Smooth muscle cell (in vitro differentiated cells): ENCODE results near the gene ZNF860. TPM values are rescaled to one million over a fixed set of nuclear protein-coding genes. Genes with fewer than 3 reads are reported as not detected.

ENCODE experiments used
- DNase-seq: peaks from one replicate; lab custom pipeline; 2025; ENCODE audit not compliant: unreplicated experiment; lab: John Stamatoyannopoulos, UW
- H2AFZ ChIP-seq: fragments of 200-600 bp; sonication (generic); 2 replicates; pipeline ENCODE4 v1.6.0; 2016; ENCODE audit warnings: antibody characterized with exemption, low read depth, mild to moderate bottlenecking
- H3F3A ChIP-seq: fragments of 200-600 bp; sonication (generic); 2 replicates; pipeline ENCODE4 v1.6.0; 2017; ENCODE audit warnings: antibody characterized with exemption, low read depth
- H3K27ac ChIP-seq: fragments of 200-600 bp; sonication (generic); 2 replicates; pipeline ENCODE4 v1.5.1; 2016; ENCODE audit warnings: low read depth, mild to moderate bottlenecking
- H3K27me3 ChIP-seq: fragments of 200-600 bp; sonication (generic); 2 replicates; pipeline ENCODE4 v1.6.1; 2016; ENCODE audit warnings: low read depth, mild to moderate bottlenecking
- H3K36me3 ChIP-seq: fragments of 200-600 bp; sonication (generic); 2 replicates; pipeline ENCODE4 v1.5.1; 2016; ENCODE audit warnings: low read depth
- H3K4me1 ChIP-seq: fragments of 200-600 bp; sonication (generic); 2 replicates; pipeline ENCODE4 v1.5.1; 2016; ENCODE audit warnings: low read depth
- H3K4me2 ChIP-seq: fragments of 200-600 bp; sonication (generic); 2 replicates; pipeline ENCODE4 v1.6.0; 2016; ENCODE audit warnings: mild to moderate bottlenecking
- H3K4me3 ChIP-seq: fragments of 200-600 bp; sonication (generic); 2 replicates; pipeline ENCODE4 v1.5.1; 2016; ENCODE audit warnings: mild to moderate bottlenecking
- H3K79me2 ChIP-seq: fragments of 200-600 bp; sonication (generic); 2 replicates; pipeline ENCODE4 v1.6.0; 2016; ENCODE audit warnings: low read depth, mild to moderate bottlenecking
- H3K9ac ChIP-seq: fragments of 200-600 bp; sonication (generic); 2 replicates; pipeline ENCODE4 v1.6.0; 2016; ENCODE audit warnings: low read depth
- H3K9me3 ChIP-seq: fragments of 200-600 bp; sonication (generic); replicated peaks from 2 replicates; pipeline ENCODE4 v1.5.1; 2016; ENCODE audit warnings: low read depth
- H4K20me1 ChIP-seq: fragments of 200-600 bp; sonication (generic); 2 replicates; pipeline ENCODE4 v1.6.0; 2016; ENCODE audit warnings: low read depth
- CTCF ChIP-seq: fragments of 200-600 bp; sonication (generic); IDR thresholded peaks from 2 replicates; pipeline ENCODE4 v1.5.1; 2017; ENCODE audit warnings: borderline replicate concordance, mild to moderate bottlenecking, antibody characterized with exemption; ENCODE audit not compliant: insufficient read depth, poor library complexity, severe bottlenecking
- WGBS: methylation state at CpG from one replicate; pipeline ENCODE4 v1.1.7; 2016; ENCODE audit warnings: low lambda C conversion rate; 5-methylcytosine and 5-hydroxymethylcytosine counted together
- polyA plus RNA-seq: library from polyadenylated mRNA; unstranded; fragments of >200 nt; fragmentation: Nextera tagmentation; extraction: Ambion mirVana; gene quantifications from 2 replicates; pipeline ENCODE4 v1.2.1, GENCODE V29; 2016
- total RNA-seq: library from RNA; depleted of rRNA; stranded (reverse); fragments of >200 nt; gene quantifications from 2 replicates; pipeline ENCODE4 v1.2.3, GENCODE V29; 2014

ZNF860 gene
- total and polyA plus RNA-seq, 2 experiments from 2014 or later = 0.85 to 1.2 TPM

- Histone ChIP-seq H4K20me1 (no peaks in the 10 kb centered on the region), H3K36me3 (no peaks in the 10 kb centered on the region), H3K9ac (no peak overlapping the region), H2AFZ (no peak overlapping the region), H3K27ac (peak overlapping the region; percentile 54), H3F3A (peaks cover 5% of the 10 kb centered on the region), H3K4me2 (peak overlapping the region; percentile 16), H3K4me3 (no peak overlapping the region), H3K79me2 (no peaks in the 10 kb centered on the region), H3K4me1 (peaks cover 7% of the 10 kb centered on the region), H3K27me3 (no peaks in the 10 kb centered on the region), H3K9me3 (no peaks in the 10 kb centered on the region)
- TF ChIP-seq CTCF = no peak
- WGBS = 63% methylated on average over 6 of the region's 6 CpGs
- no peak for DNase-seq
Measured at GRCh38 chr3:32002561-32003368, 21.2 kb downstream of the ZNF860 start.

GRCh38 chr3:32003380-32003779, 21.8 kb downstream of the ZNF860 start:
- H3K36me3 ChIP-seq = no peaks in the 10 kb centered on the region
- H3K4me2 ChIP-seq = no peak overlapping the region
- no peak for DNase-seq
- no peak overlapping the region for H3K27ac ChIP-seq
- no peak for TF ChIP-seq CTCF
- 91% methylated on average over 3 of the region's 3 CpGs for WGBS
- H2AFZ ChIP-seq = no peak overlapping the region
- H3K9ac ChIP-seq = no peak overlapping the region
- H3K4me3 ChIP-seq = no peak overlapping the region
- peaks cover 5% of the 10 kb centered on the region for H3F3A ChIP-seq
- no peaks in the 10 kb centered on the region for H3K9me3 ChIP-seq
- peaks cover 7% of the 10 kb centered on the region for H3K4me1 ChIP-seq
- H3K79me2 ChIP-seq = no peaks in the 10 kb centered on the region
- H3K27me3 ChIP-seq = no peaks in the 10 kb centered on the region
- no peaks in the 10 kb centered on the region for H4K20me1 ChIP-seq

- TF ChIP-seq CTCF = peak; percentile 7
- no peaks in the 10 kb centered on the region for H4K20me1 ChIP-seq
- H3K27me3 ChIP-seq = no peaks in the 10 kb centered on the region
- no peak overlapping the region for H3K9ac ChIP-seq
- WGBS = 83% methylated on average over 5 of the region's 5 CpGs
- no peaks in the 10 kb centered on the region for H3K36me3 ChIP-seq
- H3K4me3 ChIP-seq = no peak overlapping the region
- no peak overlapping the region for H3K4me2 ChIP-seq
- H3K79me2 ChIP-seq = no peaks in the 10 kb centered on the region
- no peak overlapping the region for H3K27ac ChIP-seq
- H3K9me3 ChIP-seq = no peaks in the 10 kb centered on the region
- no peak for DNase-seq
- no peak overlapping the region for H2AFZ ChIP-seq
- H3F3A ChIP-seq = peaks cover 5% of the 10 kb centered on the region
- H3K4me1 ChIP-seq = peaks cover 7% of the 10 kb centered on the region
Measured at GRCh38 chr3:32004113-32004765, 22.7 kb downstream of the ZNF860 start.
